AG09319 (cell line): Measurements from ENCODE around the gene RIMS4.

Experiments
- DNase-seq: peaks from one replicate; pipeline ENCODE4 v3.0.0-alpha.2; 2010; ENCODE audit warnings: low read depth; ENCODE audit errors: extremely low read depth
- CTCF ChIP-seq: IDR thresholded peaks from 2 replicates; pipeline ENCODE4 v1.5.1; 2011; ENCODE audit warnings: low read depth, mild to moderate bottlenecking, inconsistent platforms, low read length, moderate library complexity

RIMS4 gene

GRCh38 chr20:44716309-44717106 lies 93.8 kb downstream of the RIMS4 start:
- DNase-seq, result no peak
- no peak for TF ChIP-seq CTCF

DNA sequence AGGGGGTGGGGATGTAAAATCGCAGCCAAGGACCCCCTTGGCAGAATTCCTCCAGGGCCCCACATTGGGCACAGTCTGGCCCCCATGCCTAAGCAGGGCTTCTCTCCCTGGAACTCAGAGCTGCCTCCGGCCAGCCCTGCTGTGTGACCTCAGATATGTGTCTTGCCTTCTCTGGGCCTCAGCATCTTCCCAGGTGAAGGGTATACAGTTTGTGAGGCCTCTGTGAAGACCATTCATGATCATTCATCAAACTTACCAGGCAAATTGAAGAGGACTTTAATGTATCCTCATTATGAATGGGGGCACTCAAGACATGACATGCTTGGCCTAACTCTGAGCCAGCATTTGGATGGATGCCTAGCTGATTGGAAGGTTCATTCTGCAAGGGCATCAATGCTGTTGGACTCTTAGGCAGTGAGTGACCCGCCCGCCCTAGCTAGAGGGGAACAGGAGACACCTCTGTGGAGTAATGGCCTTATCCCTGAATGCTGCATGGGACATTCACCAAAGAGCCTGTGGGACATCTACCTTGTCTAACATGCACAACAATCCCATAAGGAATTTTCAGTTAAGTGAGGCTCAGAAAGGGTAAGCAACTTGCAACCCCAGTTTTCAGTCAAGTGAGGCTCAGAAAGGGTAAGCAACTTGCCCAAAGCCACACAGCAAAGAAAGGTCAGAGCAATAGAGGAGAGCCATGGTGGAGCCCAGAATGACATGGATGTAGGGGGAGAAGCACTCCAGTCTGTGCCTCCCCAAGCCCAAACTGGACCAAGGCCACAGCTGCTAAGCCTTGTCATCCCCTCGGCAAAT lies 94.6 kb downstream of the RIMS4 start:
- DNase-seq, result no peak
- TF ChIP-seq CTCF, result no peak

DNA sequence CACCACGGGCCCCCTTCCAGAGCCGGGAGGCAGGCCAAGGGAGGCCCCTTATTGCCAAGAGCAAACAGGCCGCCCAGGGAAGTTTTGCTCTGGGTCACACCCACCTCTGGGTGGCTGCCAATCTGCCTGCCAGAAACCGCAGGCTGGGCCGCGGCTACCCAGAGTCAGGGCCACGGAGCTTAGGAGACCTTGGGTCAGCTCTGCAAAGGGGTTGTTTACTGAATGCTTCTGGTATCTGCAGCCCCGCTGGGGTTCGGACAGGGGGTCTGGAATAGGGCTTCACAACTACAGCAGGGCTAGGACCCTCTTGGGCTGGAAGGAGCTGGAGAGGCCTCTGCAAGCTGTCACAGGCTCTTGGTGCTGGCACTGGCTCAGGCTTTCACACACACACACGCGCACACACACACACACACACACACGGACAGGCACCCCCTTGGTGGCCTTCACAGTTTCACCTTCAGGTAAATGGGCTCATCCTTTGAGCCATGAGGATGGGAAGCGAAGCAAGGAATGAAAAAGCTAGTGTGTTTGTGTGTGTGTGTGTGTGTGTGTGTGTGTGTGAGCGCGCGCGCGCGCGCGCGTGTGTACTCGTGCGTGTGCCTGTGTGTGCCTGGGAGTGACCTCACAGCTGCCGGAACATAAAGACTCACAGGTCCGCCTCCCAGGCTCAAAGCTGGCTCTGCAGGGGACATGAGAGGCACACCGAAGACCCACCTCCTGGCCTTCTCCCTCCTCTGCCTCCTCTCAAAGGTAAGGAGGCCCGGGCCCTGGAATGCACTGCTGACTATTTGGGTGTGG lies 95.4 kb downstream of the RIMS4 start, which contains the start of gene CCN5:
TSS of gene CCN5 (plus strand) at position 669 of the 798 bp plus-strand sequence. CDS start at position 691, 22 bp downstream.
- no peak for TF ChIP-seq CTCF
- DNase-seq, result no peak

DNA sequence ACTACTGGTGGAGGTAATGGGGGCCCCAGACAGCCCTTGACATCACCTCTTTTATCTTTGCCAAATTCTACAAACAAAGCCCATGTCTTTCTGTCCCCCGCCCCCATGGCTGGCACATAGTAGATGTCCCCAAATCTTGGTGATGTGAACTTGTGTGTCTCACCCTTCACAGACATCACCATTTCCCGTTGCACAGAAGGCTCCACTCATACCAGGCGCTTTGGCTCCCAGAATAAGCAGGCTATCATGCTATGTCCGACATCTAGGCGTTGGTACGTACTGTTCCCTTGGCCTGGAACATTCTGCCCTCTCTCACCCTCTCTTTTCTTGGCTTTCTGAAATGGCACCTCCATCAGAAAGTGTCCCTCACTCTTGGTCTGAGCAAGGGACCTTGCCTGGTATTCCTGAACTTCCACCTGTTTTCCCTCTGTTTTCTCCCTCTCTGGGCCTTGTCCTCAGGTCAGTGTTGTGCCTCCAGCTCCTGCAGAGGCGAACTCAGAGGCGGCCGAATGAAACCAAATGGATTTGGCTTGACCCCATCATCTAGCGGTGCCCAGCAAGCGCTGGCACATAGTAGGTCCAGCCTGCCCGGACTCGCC lies 96.1 kb downstream of the RIMS4 start:
- no peak for DNase-seq
- no peak for TF ChIP-seq CTCF

DNA sequence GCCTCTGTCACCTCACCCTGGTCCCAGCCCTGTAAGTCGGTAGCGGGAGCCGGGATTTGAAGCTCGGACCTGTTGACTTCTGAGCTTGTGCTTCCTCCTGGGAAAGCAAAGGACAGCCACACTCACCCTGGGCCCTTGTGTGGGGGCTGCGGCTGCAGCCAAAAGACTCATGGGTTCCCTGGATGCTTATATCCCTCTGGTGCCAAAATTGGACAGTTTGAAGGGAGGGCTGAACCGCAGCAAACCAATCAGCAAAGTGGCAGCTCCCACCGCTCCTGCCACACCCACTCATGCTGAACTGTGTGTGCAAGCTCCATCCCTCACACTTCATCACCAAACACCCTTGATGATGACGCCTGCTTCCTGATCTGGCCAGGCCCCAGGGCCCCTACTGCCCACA lies 99.1 kb downstream of the RIMS4 start:
- TF ChIP-seq CTCF, result no peak
- no peak for DNase-seq

DNA sequence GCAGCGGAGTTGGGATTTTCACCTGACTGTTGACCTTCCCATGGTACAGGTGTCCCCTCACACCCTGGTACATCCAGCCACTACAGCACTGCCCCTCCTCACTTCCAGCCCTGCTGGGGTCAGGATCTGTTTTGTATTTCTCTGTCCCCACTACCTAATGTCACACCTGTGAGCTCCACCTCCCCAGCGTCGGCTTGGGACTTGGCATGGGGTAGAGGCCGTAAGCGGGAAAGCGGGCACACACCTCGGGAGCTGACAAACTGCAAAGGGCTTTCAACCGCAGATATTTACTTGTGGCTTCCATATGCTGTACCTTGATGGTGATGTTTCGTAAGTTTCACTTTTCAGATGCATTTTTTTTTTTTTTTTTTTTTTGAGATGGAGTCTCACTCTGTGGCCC lies 100.5 kb downstream of the RIMS4 start:
- DNase-seq, result no peak
- TF ChIP-seq CTCF, result no peak
